ENCODE measurements around the gene CHAF1A. TPM values are rescaled to one million over a fixed set of nuclear protein-coding genes. Genes with fewer than 3 reads are reported as not detected.

CHAF1A gene
- total RNA-seq, 2 donors from 2014 or later = 2.6 to 5.0 TPM

DNA sequence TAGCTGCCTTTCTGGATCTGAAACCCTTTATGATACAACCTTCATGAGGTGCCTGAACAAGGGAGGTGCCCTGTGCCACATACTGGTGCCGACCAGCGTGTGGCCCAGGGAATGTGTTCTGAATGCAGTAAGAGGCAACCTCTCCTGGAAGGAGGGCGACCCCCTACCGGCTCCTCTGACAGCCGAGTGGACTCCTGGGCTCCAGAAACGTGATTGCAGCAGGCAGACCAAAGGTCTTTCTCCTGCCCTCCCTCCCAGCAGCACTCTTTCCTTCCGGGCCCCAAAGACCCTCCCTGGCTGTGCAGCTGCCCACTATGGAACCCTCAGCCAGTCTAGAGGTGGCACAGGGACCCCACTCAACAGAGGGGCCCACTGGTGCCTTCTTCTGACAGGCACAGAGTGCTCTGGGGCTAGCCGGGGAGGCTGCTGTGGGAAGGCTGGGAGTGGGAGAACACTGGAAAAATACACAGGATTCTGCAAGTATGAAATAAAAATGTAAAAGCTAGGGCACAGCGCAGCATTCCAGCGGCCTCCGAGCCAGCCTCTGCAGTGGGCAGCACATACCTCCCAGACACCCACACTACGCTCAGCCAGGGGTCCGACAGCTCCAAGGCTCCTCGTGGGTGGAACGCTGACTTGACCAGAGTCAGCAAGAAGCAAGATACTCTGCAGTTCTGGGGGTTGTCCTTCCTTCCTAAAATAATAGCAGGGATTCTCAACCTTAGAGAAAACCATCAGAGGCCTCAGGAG lies 17.0 kb upstream of the CHAF1A start:
- TF ChIP-seq, protein P1, sequence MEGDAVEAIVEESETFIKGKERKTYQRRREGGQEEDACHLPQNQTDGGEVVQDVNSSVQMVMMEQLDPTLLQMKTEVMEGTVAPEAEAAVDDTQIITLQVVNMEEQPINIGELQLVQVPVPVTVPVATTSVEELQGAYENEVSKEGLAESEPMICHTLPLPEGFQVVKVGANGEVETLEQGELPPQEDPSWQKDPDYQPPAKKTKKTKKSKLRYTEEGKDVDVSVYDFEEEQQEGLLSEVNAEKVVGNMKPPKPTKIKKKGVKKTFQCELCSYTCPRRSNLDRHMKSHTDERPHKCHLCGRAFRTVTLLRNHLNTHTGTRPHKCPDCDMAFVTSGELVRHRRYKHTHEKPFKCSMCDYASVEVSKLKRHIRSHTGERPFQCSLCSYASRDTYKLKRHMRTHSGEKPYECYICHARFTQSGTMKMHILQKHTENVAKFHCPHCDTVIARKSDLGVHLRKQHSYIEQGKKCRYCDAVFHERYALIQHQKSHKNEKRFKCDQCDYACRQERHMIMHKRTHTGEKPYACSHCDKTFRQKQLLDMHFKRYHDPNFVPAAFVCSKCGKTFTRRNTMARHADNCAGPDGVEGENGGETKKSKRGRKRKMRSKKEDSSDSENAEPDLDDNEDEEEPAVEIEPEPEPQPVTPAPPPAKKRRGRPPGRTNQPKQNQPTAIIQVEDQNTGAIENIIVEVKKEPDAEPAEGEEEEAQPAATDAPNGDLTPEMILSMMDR (IDR thresholded peaks at IDR 0.05) = no peak
- Histone ChIP-seq H3K4me3 (no peak overlapping the region), H3K27me3 (no peaks in the 10 kb centered on the region), H3K4me1 (peaks cover 0 to 36% of the 10 kb centered on the region in 2 donors), H3K9me3 (no peaks in the 10 kb centered on the region), H3K36me3 (no peaks in the 10 kb centered on the region), H3K27ac (no peak overlapping the region)
- DNase-seq (ENCODE audit: low spot score) = no peak

DNA sequence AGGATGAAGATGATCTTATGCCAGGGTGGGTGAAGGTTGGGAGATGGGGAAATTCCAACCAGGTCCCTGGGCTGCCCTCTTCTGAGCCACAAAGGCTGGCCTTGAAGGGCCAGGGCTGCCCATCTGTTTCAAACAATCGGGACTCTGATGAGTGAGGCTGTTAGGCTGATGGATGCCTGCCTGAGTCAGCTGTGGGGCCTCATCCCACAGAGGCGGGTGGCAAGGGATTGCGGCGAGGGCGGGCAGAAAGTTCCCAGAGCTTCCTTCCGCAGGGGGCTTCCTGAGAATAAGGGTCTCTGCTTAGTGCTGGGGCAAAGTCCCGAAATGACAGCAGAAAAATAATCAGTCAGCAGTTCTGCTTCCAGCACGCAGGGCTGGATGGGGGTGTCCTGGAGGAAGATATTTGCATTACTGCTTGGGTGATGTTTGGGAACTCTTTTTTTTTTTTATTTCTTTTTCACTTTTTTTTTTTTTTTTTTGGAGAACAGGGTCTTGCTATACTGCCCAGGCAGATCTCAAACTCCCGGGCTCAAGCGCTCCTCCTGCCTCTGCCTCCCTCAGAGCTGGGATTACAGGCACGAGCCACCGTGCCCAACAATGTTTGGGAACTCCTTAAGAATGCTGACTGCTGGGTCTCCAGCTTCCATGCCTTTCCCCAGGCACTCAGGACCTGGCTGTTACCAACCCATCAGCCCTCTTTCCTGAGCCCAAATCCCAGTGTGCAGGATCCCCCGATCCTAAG lies 16.2 kb upstream of the CHAF1A start:
- no peak for DNase-seq (ENCODE audit: low spot score)

DNA sequence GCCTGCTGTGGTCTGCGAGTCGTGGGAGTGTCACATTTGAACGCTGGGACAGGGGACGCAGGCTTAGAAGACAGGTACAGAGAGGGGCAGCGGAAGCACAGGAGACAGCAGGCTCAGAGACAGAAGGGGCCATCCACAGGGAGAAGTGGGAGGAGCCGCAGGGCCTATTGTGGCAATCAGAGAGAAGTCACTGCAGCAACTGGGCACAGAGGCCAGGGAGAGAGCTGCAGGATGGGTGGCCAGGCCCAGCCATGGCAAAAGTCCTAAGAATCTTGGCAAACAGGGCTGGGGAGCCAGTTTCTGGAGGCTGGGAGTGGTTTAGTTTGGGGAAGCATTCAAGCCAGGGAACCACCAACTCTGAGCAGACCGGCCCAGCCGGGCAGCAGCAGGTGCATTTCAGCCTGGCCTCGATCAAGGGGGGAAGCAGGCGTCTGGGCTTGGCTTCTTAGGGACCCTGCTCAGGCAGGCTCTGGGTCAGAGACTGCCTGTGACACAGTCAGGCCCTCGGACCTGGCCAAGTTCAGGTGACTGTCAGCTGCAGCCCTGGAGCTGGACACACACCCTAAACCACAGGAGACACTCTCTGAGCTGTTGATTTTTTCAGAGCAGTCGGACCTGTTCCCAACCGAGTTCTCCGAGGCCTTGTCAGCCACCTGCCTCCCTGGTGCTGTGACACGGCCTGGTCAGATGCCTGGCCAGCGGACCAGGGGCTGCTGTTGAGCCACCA lies 13.9 kb upstream of the CHAF1A start:
- peaks cover 0 to 59% of the 10 kb centered on the region in 2 donors for H3K4me1 ChIP-seq
- peak overlapping the region; percentile 12 to 84 for H3K27ac ChIP-seq
- no peak for DNase-seq (ENCODE audit: low spot score)
- H3K36me3 ChIP-seq = no peaks in the 10 kb centered on the region
- no peaks in the 10 kb centered on the region for H3K9me3 ChIP-seq
- no peak overlapping the region for H3K4me3 ChIP-seq
- H3K27me3 ChIP-seq = no peaks in the 10 kb centered on the region
- TF ChIP-seq, protein P1 (IDR thresholded peaks at IDR 0.05) = no peak

More for the DNA sequence above, 16.2 kb upstream of the CHAF1A start:
- Histone ChIP-seq H3K4me1 (peaks cover 0 to 36% of the 10 kb centered on the region in 2 donors), H3K27me3 (no peaks in the 10 kb centered on the region), H3K27ac (no peak overlapping the region), H3K4me3 (no peak overlapping the region), H3K9me3 (no peaks in the 10 kb centered on the region), H3K36me3 (no peaks in the 10 kb centered on the region)
- TF ChIP-seq, protein P1 (IDR thresholded peaks at IDR 0.05) = no peak

DNA sequence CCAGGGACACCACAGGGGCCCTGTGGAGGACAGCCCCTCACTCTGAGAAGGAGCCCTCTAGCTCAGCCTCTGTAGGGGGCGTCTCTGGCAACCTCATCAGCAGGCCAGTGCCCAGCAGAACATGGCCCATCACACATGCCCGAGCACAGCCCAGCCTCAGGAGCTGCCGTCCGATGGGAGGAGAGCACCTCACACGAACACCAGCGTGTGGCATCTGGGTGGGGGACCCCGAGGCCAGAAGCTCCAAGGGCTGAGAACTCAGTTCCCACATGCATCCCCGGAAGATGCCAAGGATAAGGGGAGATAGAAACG lies 13.4 kb upstream of the CHAF1A start:
- DNase-seq (ENCODE audit: low spot score) = no peak
- Histone ChIP-seq H3K4me3 (no peak overlapping the region), H3K27me3 (no peaks in the 10 kb centered on the region), H3K27ac (peak overlapping the region; percentile 12 to 84), H3K4me1 (peaks cover 0 to 64% of the 10 kb centered on the region in 2 donors), H3K9me3 (no peaks in the 10 kb centered on the region), H3K36me3 (no peaks in the 10 kb centered on the region)
- TF ChIP-seq, protein P1 (IDR thresholded peaks at IDR 0.05) = no peak

DNA sequence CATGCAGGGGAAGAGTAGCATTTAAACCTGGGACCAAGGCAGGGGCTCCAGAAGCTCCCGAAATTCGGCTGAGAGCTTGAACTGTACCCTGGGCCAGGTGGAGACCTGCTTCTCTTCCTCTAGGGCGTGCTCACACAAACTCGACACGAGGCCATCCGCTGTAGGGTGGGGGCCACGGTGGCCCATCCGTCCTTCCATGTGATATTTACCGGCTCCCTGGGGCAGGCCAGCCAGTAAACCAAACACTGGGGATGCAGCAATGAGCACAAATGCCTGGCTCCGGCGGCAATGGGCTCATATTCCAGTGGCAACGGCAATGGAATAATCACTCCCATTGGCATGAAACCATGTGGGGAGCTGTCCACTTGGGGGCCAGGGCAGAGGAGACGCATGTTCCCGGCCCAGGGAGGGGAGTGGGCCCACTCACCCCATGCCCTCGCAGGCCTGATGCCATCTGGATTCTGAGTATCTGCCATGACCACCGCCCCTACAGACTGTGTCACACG lies 12.9 kb upstream of the CHAF1A start:
- Histone ChIP-seq H3K4me1 (peaks cover 0 to 70% of the 10 kb centered on the region in 2 donors), H3K4me3 (peak overlapping the region in 1 of 2 donors; percentile 5), H3K27me3 (no peaks in the 10 kb centered on the region), H3K36me3 (no peaks in the 10 kb centered on the region), H3K9me3 (no peaks in the 10 kb centered on the region), H3K27ac (peak overlapping the region; percentile 65 to 84)
- no peak for DNase-seq (ENCODE audit: low spot score)
- TF ChIP-seq, protein P1 (IDR thresholded peaks at IDR 0.05) = no peak
